WTC11 (cell line): ENCODE data around the gene CRPPA.

Experiments used
- CREM ChIP-seq: sonication (generic); formaldehyde crosslinking; IDR thresholded peaks from 2 replicates; pipeline ENCODE4 v1.8.1; 2022; ENCODE audit warnings: mild to moderate bottlenecking, missing genetic modification reagents, moderate library complexity
- NFE2L1 ChIP-seq: sonication (generic); formaldehyde crosslinking; IDR thresholded peaks from 2 replicates; pipeline ENCODE4 v1.8.1; 2023; ENCODE audit warnings: missing genetic modification reagents
- TCF7 ChIP-seq: sonication (generic); formaldehyde crosslinking; IDR thresholded peaks from 2 replicates; pipeline ENCODE4 v1.8.0; 2022; ENCODE audit warnings: mild to moderate bottlenecking, low read depth, missing genetic modification reagents, moderate library complexity
- TEAD4 ChIP-seq: sonication (generic); formaldehyde crosslinking; IDR thresholded peaks from 2 replicates; pipeline ENCODE4 v1.8.0; 2022; ENCODE audit warnings: mild to moderate bottlenecking, missing genetic modification reagents
- TF ChIP-seq, protein P1 (sequence below): sonication (generic); formaldehyde crosslinking; IDR thresholded peaks from 2 replicates; pipeline ENCODE4 v1.8.1; 2023; ENCODE audit warnings: mild to moderate bottlenecking, missing genetic modification reagents

DNA sequence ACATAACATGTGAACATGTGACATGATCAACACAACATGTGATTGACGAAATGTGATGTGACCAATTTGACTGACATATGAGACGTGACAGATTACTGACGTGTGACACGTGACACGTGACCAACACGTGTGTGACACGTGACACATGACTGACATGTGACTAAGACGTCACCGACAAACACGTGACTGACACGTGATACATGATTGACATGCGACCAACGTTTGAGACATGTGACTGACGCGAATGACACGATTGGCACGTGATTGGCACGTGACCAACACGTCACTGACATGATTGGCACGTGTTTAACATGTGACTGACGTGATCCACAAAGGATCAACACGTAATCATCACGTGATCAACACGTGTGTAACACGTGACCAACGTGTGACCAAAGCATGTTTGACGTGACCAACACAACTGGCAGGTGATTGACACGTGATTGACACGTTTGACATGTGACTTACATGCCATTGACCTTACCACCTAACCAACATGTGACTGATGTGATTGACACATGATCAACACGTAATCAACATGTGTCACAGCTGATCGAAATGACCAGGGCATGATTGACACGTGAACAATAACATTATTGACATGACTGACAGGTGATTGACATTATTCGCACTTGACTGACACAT is 23.7 kb downstream of the CRPPA start:
- no peak for TF ChIP-seq TCF7
- no peak for TF ChIP-seq CREM (CRISPR knock-in tag)
- TF ChIP-seq TEAD4 (CRISPR knock-in tag), result no peak
- TF ChIP-seq, protein P1, sequence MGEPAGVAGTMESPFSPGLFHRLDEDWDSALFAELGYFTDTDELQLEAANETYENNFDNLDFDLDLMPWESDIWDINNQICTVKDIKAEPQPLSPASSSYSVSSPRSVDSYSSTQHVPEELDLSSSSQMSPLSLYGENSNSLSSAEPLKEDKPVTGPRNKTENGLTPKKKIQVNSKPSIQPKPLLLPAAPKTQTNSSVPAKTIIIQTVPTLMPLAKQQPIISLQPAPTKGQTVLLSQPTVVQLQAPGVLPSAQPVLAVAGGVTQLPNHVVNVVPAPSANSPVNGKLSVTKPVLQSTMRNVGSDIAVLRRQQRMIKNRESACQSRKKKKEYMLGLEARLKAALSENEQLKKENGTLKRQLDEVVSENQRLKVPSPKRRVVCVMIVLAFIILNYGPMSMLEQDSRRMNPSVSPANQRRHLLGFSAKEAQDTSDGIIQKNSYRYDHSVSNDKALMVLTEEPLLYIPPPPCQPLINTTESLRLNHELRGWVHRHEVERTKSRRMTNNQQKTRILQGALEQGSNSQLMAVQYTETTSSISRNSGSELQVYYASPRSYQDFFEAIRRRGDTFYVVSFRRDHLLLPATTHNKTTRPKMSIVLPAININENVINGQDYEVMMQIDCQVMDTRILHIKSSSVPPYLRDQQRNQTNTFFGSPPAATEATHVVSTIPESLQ, result no peak
- no peak for TF ChIP-seq NFE2L1 (CRISPR knock-in tag)
